Breast epithelium (tissue), 4 donors: ENCODE data around the gene CABCOCO1. TPM values are rescaled to one million over a fixed set of nuclear protein-coding genes. Genes with fewer than 3 reads are reported as not detected.

Source experiments
- DNase-seq, 2 donors: peaks; one replicate each; pipeline ENCODE4 v3.0.0-alpha.2; 2019; ENCODE audit warnings: low spot score in 2 of 2
- H3K27ac ChIP-seq, 2 donors: fragments of 200-600 bp; sonication (generic) in 1 of 2; one replicate each; pipeline ENCODE4 v1.5.1; 2016 to 2019; ENCODE audit warnings: mild to moderate bottlenecking in 1 of 2
- H3K27me3 ChIP-seq, 2 donors: fragments of 200-600 bp; sonication (generic) in 1 of 2; one replicate each; pipeline versions ENCODE4 v1.5.1 to v1.6.0; 2017 to 2019; ENCODE audit warnings: control low read depth in 1 of 2, mild to moderate bottlenecking in 1 of 2
- H3K36me3 ChIP-seq: fragments of 200-600 bp; one replicate; pipeline ENCODE4 v1.5.1; 2019
- H3K4me1 ChIP-seq, 2 donors: fragments of 200-600 bp; sonication (generic); one replicate each; pipeline ENCODE4 v1.5.1; 2016 to 2019; ENCODE audit warnings: control low read depth in 1 of 2
- H3K4me3 ChIP-seq, 3 donors: fragments of 200-600 bp; sonication (generic); 1 replicate in 2 of 3; 2 replicates in 1 of 3; pipeline ENCODE4 v1.5.1; 2016 to 2019; ENCODE audit warnings: mild to moderate bottlenecking in 3 of 3, moderate library complexity in 2 of 3
- H3K9me3 ChIP-seq, 2 donors: fragments of 200-600 bp; sonication (generic) in 1 of 2; one replicate each; pipeline ENCODE4 v1.5.1; 2016 to 2019; ENCODE audit warnings: control low read depth in 1 of 2
- CTCF ChIP-seq, 3 donors: fragments of 450-650 bp; IDR thresholded peaks; one replicate each; pipeline ENCODE4 v1.5.1; 2016 to 2017; ENCODE audit warnings: antibody characterized with exemption in 3 of 3, mild to moderate bottlenecking in 3 of 3, moderate library complexity in 3 of 3
- POLR2A ChIP-seq: fragments of 450-650 bp; IDR thresholded peaks from one replicate; pipeline ENCODE4 v1.6.1; 2016; ENCODE audit warnings: antibody characterized with exemption, mild to moderate bottlenecking, moderate library complexity
- POLR2AphosphoS5 ChIP-seq, 3 donors: sonication (generic); formaldehyde crosslinking; IDR thresholded peaks; one replicate each; pipeline ENCODE4 v1.6.1; 2017; ENCODE audit warnings: antibody characterized with exemption in 3 of 3
- intact Hi-C: fragments of 100-400 bp; cut with DNase I; formaldehyde crosslinking; loops from one replicate; pipeline ENCODE4 v1.15.1; 2023; ENCODE audit warnings: low total_unique reads
- total RNA-seq, 3 donors: library from RNA; depleted of rRNA; stranded (reverse); fragments of >200 nt; gene quantifications; one replicate each; pipeline ENCODE4 v1.1.0, GENCODE V29; 2016

CABCOCO1 gene
- total RNA-seq, 3 donors from 2014 or later = 0.16 to 1.3 (median 1.2) TPM

GRCh38 chr10:61789031-61789430, 126.3 kb downstream of the CABCOCO1 start:
- H3K36me3 ChIP-seq = no peaks in the 10 kb centered on the region
- H3K4me3 ChIP-seq = no peak overlapping the region
- H3K9me3 ChIP-seq = no peaks in the 10 kb centered on the region

GRCh38 chr10:61791216-61791615, 128.5 kb downstream of the CABCOCO1 start:
- intact Hi-C loops = no loop called here
- no peaks in the 10 kb centered on the region for H3K36me3 ChIP-seq
- H3K4me3 ChIP-seq = no peak overlapping the region
- H3K27me3 ChIP-seq = no peaks in the 10 kb centered on the region
- no peaks in the 10 kb centered on the region for H3K4me1 ChIP-seq
- no peak overlapping the region for H3K27ac ChIP-seq
- DNase-seq = no peak
- no peak for TF ChIP-seq CTCF (IDR thresholded peaks at IDR 0.05)
- TF ChIP-seq POLR2AphosphoS5 (IDR thresholded peaks at IDR 0.05) = no peak
- no peak for TF ChIP-seq POLR2A
- no peaks in the 10 kb centered on the region for H3K9me3 ChIP-seq

More at GRCh38 chr10:61789031-61789430, 126.3 kb downstream of the CABCOCO1 start:
- Histone ChIP-seq H3K27ac (no peak overlapping the region), H3K27me3 (no peaks in the 10 kb centered on the region), H3K4me1 (no peaks in the 10 kb centered on the region)
- TF ChIP-seq POLR2AphosphoS5 (IDR thresholded peaks at IDR 0.05) = no peak
- TF ChIP-seq POLR2A = no peak
- TF ChIP-seq CTCF (IDR thresholded peaks at IDR 0.05) = no peak
- intact Hi-C loops = no loop called here
- no peak for DNase-seq

- TF ChIP-seq CTCF (IDR thresholded peaks at IDR 0.05) (no peak), POLR2AphosphoS5 (IDR thresholded peaks at IDR 0.05) (no peak), POLR2A (no peak)
- H3K4me3 ChIP-seq = no peak overlapping the region
- no peaks in the 10 kb centered on the region for H3K27me3 ChIP-seq
- no peaks in the 10 kb centered on the region for H3K4me1 ChIP-seq
- DNase-seq = no peak
- no peaks in the 10 kb centered on the region for H3K9me3 ChIP-seq
- H3K27ac ChIP-seq = no peak overlapping the region
- intact Hi-C loops = no loop called here
- no peaks in the 10 kb centered on the region for H3K36me3 ChIP-seq
Measured at GRCh38 chr10:61792097-61792716, 129.5 kb downstream of the CABCOCO1 start.

- Histone ChIP-seq H3K4me1 (no peaks in the 10 kb centered on the region), H3K27ac (no peak overlapping the region), H3K4me3 (no peak overlapping the region), H3K9me3 (no peaks in the 10 kb centered on the region), H3K36me3 (no peaks in the 10 kb centered on the region), H3K27me3 (no peaks in the 10 kb centered on the region)
- no peak for DNase-seq
- intact Hi-C loops = no loop called here
- no peak for TF ChIP-seq CTCF (IDR thresholded peaks at IDR 0.05)
- TF ChIP-seq POLR2AphosphoS5 (IDR thresholded peaks at IDR 0.05) = no peak
- TF ChIP-seq POLR2A = no peak
Measured at GRCh38 chr10:61792921-61793320, 130.2 kb downstream of the CABCOCO1 start.

GRCh38 chr10:61793760-61794703, 131.3 kb downstream of the CABCOCO1 start:
- Histone ChIP-seq H3K27me3 (no peaks in the 10 kb centered on the region), H3K9me3 (no peaks in the 10 kb centered on the region), H3K27ac (no peak overlapping the region), H3K4me1 (no peaks in the 10 kb centered on the region), H3K36me3 (no peaks in the 10 kb centered on the region), H3K4me3 (no peak overlapping the region)
- intact Hi-C loops = no loop called here
- DNase-seq = no peak
- TF ChIP-seq POLR2AphosphoS5 (IDR thresholded peaks at IDR 0.05) (no peak), CTCF (IDR thresholded peaks at IDR 0.05) (no peak), POLR2A (no peak)
